ENCODE results near the gene OR2T12.
"Not testable (repeated sequence)": the region's sequence is repeated elsewhere in the genome, so short reads cannot be mapped to it uniquely, and the experiment has no call there.

Gene OR2T12

GRCh38 chr1:248303324-248303723 is at the start of gene OR2T12:
OR2T12 (minus strand) TSS chr1:248303424; CDS start chr1:248295578, 7,846 bp downstream.
- CTCF ChIA-PET: no interaction called here

GRCh38 chr1:248348475-248348874 is 45.3 kb upstream of the OR2T12 start, which contains the start of gene OR14C36:
OR14C36 (plus strand) TSS chr1:248348775; CDS start chr1:248348775, 0 bp downstream.
- DNase-seq: no peak
- CTCF ChIA-PET: no interaction called here
- H3K4me1 Mint-ChIP-seq: no peaks in the 10 kb centered on the region
- no peaks in the 10 kb centered on the region for H3K27me3 Mint-ChIP-seq
- no peaks in the 10 kb centered on the region for H3K36me3 Mint-ChIP-seq
- H3K9me3 Mint-ChIP-seq: no peaks in the 10 kb centered on the region
- H3K4me3 Mint-ChIP-seq: no peak within 1 kb of the TSS
- H3K27ac Mint-ChIP-seq: no peak within 1 kb of the TSS

More at GRCh38 chr1:248303324-248303723, at the start of gene OR2T12:
- no peaks in the 10 kb centered on the region for H3K27me3 Mint-ChIP-seq
- H3K9me3 Mint-ChIP-seq: peaks cover 7% of the 10 kb centered on the region
- H3K4me3 Mint-ChIP-seq: no peak within 1 kb of the TSS
- no peak within 1 kb of the TSS for H3K27ac Mint-ChIP-seq
- no peaks in the 10 kb centered on the region for H3K36me3 Mint-ChIP-seq
- H3K4me1 Mint-ChIP-seq: no peaks in the 10 kb centered on the region
- DNase-seq: no peak

GRCh38 chr1:248343451-248343850 is 40.2 kb upstream of the OR2T12 start:
- no peak for DNase-seq
- no peak overlapping the region for H3K27ac Mint-ChIP-seq
- no peaks in the 10 kb centered on the region for H3K4me1 Mint-ChIP-seq
- CTCF ChIA-PET: no interaction called here
- H3K4me3 Mint-ChIP-seq: no peak overlapping the region
- no peaks in the 10 kb centered on the region for H3K27me3 Mint-ChIP-seq
- H3K36me3 Mint-ChIP-seq: no peaks in the 10 kb centered on the region
- no peaks in the 10 kb centered on the region for H3K9me3 Mint-ChIP-seq

GRCh38 chr1:248324468-248324867 is 21.2 kb upstream of the OR2T12 start, which contains the start of gene OR2M7:
OR2M7 (minus strand) TSS chr1:248324568; CDS start chr1:248324568, 0 bp downstream.
- no peak within 1 kb of the TSS for H3K27ac Mint-ChIP-seq

GRCh38 chr1:248316796-248317195 is 13.6 kb upstream of the OR2T12 start:
- CTCF ChIA-PET: no interaction called here
- no peak overlapping the region for H3K4me3 Mint-ChIP-seq

More at GRCh38 chr1:248324468-248324867, 21.2 kb upstream of the OR2T12 start, which contains the start of gene OR2M7:
- no peak for DNase-seq
- Mint-ChIP-seq H3K4me1 (no peaks in the 10 kb centered on the region), H3K9me3 (peaks cover 1% of the 10 kb centered on the region), H3K36me3 (no peaks in the 10 kb centered on the region), H3K27me3 (no peaks in the 10 kb centered on the region), H3K4me3 (no peak within 1 kb of the TSS)
- CTCF ChIA-PET: no interaction called here

GRCh38 chr1:248306740-248307139 is 3.5 kb upstream of the OR2T12 start:
- H3K27me3 Mint-ChIP-seq, DNase-seq, H3K4me3 Mint-ChIP-seq, CTCF ChIA-PET, H3K36me3 Mint-ChIP-seq, H3K27ac Mint-ChIP-seq, H3K9me3 Mint-ChIP-seq, H3K4me1 Mint-ChIP-seq: not testable (repeated sequence)

More at GRCh38 chr1:248316796-248317195, 13.6 kb upstream of the OR2T12 start:
- peaks cover 12% of the 10 kb centered on the region for H3K9me3 Mint-ChIP-seq
- no peaks in the 10 kb centered on the region for H3K4me1 Mint-ChIP-seq
- no peaks in the 10 kb centered on the region for H3K36me3 Mint-ChIP-seq
- no peak overlapping the region for H3K27ac Mint-ChIP-seq
- no peaks in the 10 kb centered on the region for H3K27me3 Mint-ChIP-seq
- DNase-seq: no peak

- CTCF ChIA-PET: no interaction called here
These were observed 2.9 kb upstream of the OR2T12 start for GRCh38 chr1:248306103-248306502.

GRCh38 chr1:248305672-248306071 is 2.4 kb upstream of the OR2T12 start:
- H3K4me1 Mint-ChIP-seq, CTCF ChIA-PET, H3K36me3 Mint-ChIP-seq, H3K9me3 Mint-ChIP-seq, H3K27me3 Mint-ChIP-seq, H3K4me3 Mint-ChIP-seq, DNase-seq, H3K27ac Mint-ChIP-seq: not testable (repeated sequence)

More at GRCh38 chr1:248306103-248306502, 2.9 kb upstream of the OR2T12 start:
- no peaks in the 10 kb centered on the region for H3K36me3 Mint-ChIP-seq
- no peaks in the 10 kb centered on the region for H3K27me3 Mint-ChIP-seq
- no peak overlapping the region for H3K4me3 Mint-ChIP-seq
- DNase-seq: no peak
- no peak overlapping the region for H3K27ac Mint-ChIP-seq
- H3K9me3 Mint-ChIP-seq: peaks cover 4% of the 10 kb centered on the region
- no peaks in the 10 kb centered on the region for H3K4me1 Mint-ChIP-seq

GRCh38 chr1:248288391-248288790 is 14.8 kb downstream of the OR2T12 start:
- no peaks in the 10 kb centered on the region for H3K4me1 Mint-ChIP-seq
- H3K9me3 Mint-ChIP-seq: no peaks in the 10 kb centered on the region
- H3K27ac Mint-ChIP-seq: no peak overlapping the region
- H3K27me3 Mint-ChIP-seq: no peaks in the 10 kb centered on the region
- no peaks in the 10 kb centered on the region for H3K36me3 Mint-ChIP-seq
- DNase-seq: no peak
- H3K4me3 Mint-ChIP-seq: no peak overlapping the region
- CTCF ChIA-PET: no interaction called here

- Mint-ChIP-seq H3K4me3 (no peak within 1 kb of the TSS), H3K27me3 (no peaks in the 10 kb centered on the region), H3K27ac (no peak within 1 kb of the TSS), H3K4me1 (no peaks in the 10 kb centered on the region), H3K36me3 (no peaks in the 10 kb centered on the region), H3K9me3 (no peaks in the 10 kb centered on the region)
- DNase-seq: no peak
- CTCF ChIA-PET: no interaction called here
These were observed 25.3 kb downstream of the OR2T12 start, which contains the start of gene OR2T33 for GRCh38 chr1:248277876-248278275. OR2T33 (minus strand) TSS chr1:248277976; CDS start chr1:248273814, 4,162 bp downstream.

- H3K27ac Mint-ChIP-seq, H3K9me3 Mint-ChIP-seq, H3K27me3 Mint-ChIP-seq, DNase-seq, CTCF ChIA-PET, H3K4me3 Mint-ChIP-seq, H3K4me1 Mint-ChIP-seq, H3K36me3 Mint-ChIP-seq: not testable (repeated sequence)
These were observed 30.0 kb downstream of the OR2T12 start for GRCh38 chr1:248273225-248273624.

GRCh38 chr1:248268178-248268577 is 35.0 kb downstream of the OR2T12 start:
- no peak for DNase-seq
- H3K27me3 Mint-ChIP-seq: no peaks in the 10 kb centered on the region
- no peak overlapping the region for H3K4me3 Mint-ChIP-seq
- no peaks in the 10 kb centered on the region for H3K4me1 Mint-ChIP-seq
- no peak overlapping the region for H3K27ac Mint-ChIP-seq
- no peaks in the 10 kb centered on the region for H3K36me3 Mint-ChIP-seq
- CTCF ChIA-PET: no interaction called here
- no peaks in the 10 kb centered on the region for H3K9me3 Mint-ChIP-seq

GRCh38 chr1:248259309-248259708 is 43.9 kb downstream of the OR2T12 start:
- H3K9me3 Mint-ChIP-seq, H3K36me3 Mint-ChIP-seq, H3K27ac Mint-ChIP-seq, H3K4me1 Mint-ChIP-seq, H3K27me3 Mint-ChIP-seq, DNase-seq, CTCF ChIA-PET, H3K4me3 Mint-ChIP-seq: not testable (repeated sequence)

- CTCF ChIA-PET: interaction anchor here (3.1 kb wide), 1 partner anchor 563 kb away, joined by 11 read pairs; no protein-coding TSS in a partner anchor
- H3K9me3 Mint-ChIP-seq: no peaks in the 10 kb centered on the region
- DNase-seq: peak; percentile 44
- H3K27me3 Mint-ChIP-seq: peaks cover 3% of the 10 kb centered on the region
- H3K36me3 Mint-ChIP-seq: no peaks in the 10 kb centered on the region
- H3K27ac Mint-ChIP-seq: no peak overlapping the region
- peaks cover 2% of the 10 kb centered on the region for H3K4me1 Mint-ChIP-seq
- H3K4me3 Mint-ChIP-seq: no peak overlapping the region
These were observed 60.0 kb downstream of the OR2T12 start for GRCh38 chr1:248243204-248243603.
